ENCODE results near the gene BCAR3. TPM values are rescaled to one million over a fixed set of nuclear protein-coding genes. Genes with fewer than 3 reads are reported as not detected.

BCAR3 gene
- total and polyA plus RNA-seq, 2 experiments from 2014 or later = 22.6 to 23.7 TPM

GRCh38 chr1:93531193-93531592 lies 150.4 kb downstream of the BCAR3 start:
- DNase-seq (ENCODE audit: low spot score) = no peak
- Histone ChIP-seq H3K4me2 (no peak overlapping the region), H3K9me3 (ENCODE audit: low read depth) (no peaks in the 10 kb centered on the region), H4K20me1 (ENCODE audit: insufficient read depth, poor library complexity, severe bottlenecking) (no peaks in the 10 kb centered on the region), H3K79me2 (peaks cover 3% of the 10 kb centered on the region), H3K4me1 (ENCODE audit: insufficient read depth) (no peaks in the 10 kb centered on the region), H3K27ac (no peak overlapping the region), H2AFZ (no peak overlapping the region), H3K4me3 (no peak overlapping the region), H3K9me2 (replicated peaks; ENCODE audit: insufficient read depth) (no peaks in the 10 kb centered on the region), H3K36me3 (replicated peaks; ENCODE audit: insufficient read depth, low read depth) (no peaks in the 10 kb centered on the region), H3K27me3 (no peaks in the 10 kb centered on the region)
- WGBS (ENCODE audit: low lambda C conversion rate, missing lambda C conversion rate) = 68% methylated on average over 2 of the region's 2 CpGs
- TF ChIP-seq EZH2 (IDR thresholded peaks at IDR 0.05; ENCODE audit: borderline replicate concordance) (no peak), EZH2phosphoT487 (IDR thresholded peaks at IDR 0.05; ENCODE audit: low read depth, severe bottlenecking, unreplicated experiment) (no peak), CTCF (IDR thresholded peaks at IDR 0.05; ENCODE audit: poor library complexity) (no peak)

DNA sequence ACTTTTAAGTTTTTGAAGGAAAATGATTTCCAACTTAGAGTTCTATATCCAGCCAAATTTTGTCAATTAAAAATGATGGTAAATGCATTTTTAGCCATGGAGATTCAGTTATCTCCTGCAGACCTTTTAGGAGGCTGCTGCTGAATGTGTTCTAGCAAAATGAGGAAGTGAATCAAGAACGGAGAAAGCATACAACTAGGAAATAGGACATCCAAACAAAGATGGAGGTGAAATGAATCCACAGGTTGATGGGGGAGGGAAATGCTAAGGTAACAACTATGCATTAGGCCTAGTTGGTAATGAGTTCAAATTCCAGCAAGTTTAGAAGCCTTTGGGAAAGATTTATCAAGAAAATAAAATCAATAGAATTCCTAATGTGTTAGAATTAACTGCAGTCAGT lies 153.2 kb downstream of the BCAR3 start:
- H3K4me1 ChIP-seq (ENCODE audit: insufficient read depth) = no peaks in the 10 kb centered on the region
- no peak overlapping the region for H3K4me2 ChIP-seq
- H2AFZ ChIP-seq = no peak overlapping the region
- peaks cover 13% of the 10 kb centered on the region for H3K79me2 ChIP-seq
- WGBS (ENCODE audit: low lambda C conversion rate, missing lambda C conversion rate) = 100% methylated on average over 1 of the region's 1 CpG
- no peaks in the 10 kb centered on the region for H3K36me3 ChIP-seq (replicated peaks; ENCODE audit: insufficient read depth, low read depth)
- no peak overlapping the region for H3K27ac ChIP-seq
- H3K4me3 ChIP-seq = no peak overlapping the region
- no peaks in the 10 kb centered on the region for H4K20me1 ChIP-seq (ENCODE audit: insufficient read depth, poor library complexity, severe bottlenecking)
- DNase-seq (ENCODE audit: low spot score) = no peak
- H3K9me3 ChIP-seq (ENCODE audit: low read depth) = no peaks in the 10 kb centered on the region
- no peak for TF ChIP-seq EZH2 (IDR thresholded peaks at IDR 0.05; ENCODE audit: borderline replicate concordance)
- TF ChIP-seq EZH2phosphoT487 (IDR thresholded peaks at IDR 0.05; ENCODE audit: low read depth, severe bottlenecking, unreplicated experiment) = no peak
- TF ChIP-seq CTCF (IDR thresholded peaks at IDR 0.05; ENCODE audit: poor library complexity) = no peak
- H3K27me3 ChIP-seq = no peaks in the 10 kb centered on the region
- no peaks in the 10 kb centered on the region for H3K9me2 ChIP-seq (replicated peaks; ENCODE audit: insufficient read depth)

- Histone ChIP-seq H3K27me3 (no peaks in the 10 kb centered on the region), H3K9me2 (replicated peaks; ENCODE audit: insufficient read depth) (no peaks in the 10 kb centered on the region), H3K79me2 (peaks cover 20% of the 10 kb centered on the region), H2AFZ (no peak overlapping the region), H3K4me2 (no peak overlapping the region), H3K4me1 (ENCODE audit: insufficient read depth) (no peaks in the 10 kb centered on the region), H3K4me3 (no peak overlapping the region), H3K9me3 (ENCODE audit: low read depth) (no peaks in the 10 kb centered on the region), H3K36me3 (replicated peaks; ENCODE audit: insufficient read depth, low read depth) (no peaks in the 10 kb centered on the region), H4K20me1 (ENCODE audit: insufficient read depth, poor library complexity, severe bottlenecking) (no peaks in the 10 kb centered on the region), H3K27ac (no peak overlapping the region)
- WGBS (ENCODE audit: low lambda C conversion rate, missing lambda C conversion rate) = 91% methylated on average over 2 of the region's 2 CpGs
- no peak for DNase-seq (ENCODE audit: low spot score)
- no peak for TF ChIP-seq EZH2 (IDR thresholded peaks at IDR 0.05; ENCODE audit: borderline replicate concordance)
- TF ChIP-seq CTCF (IDR thresholded peaks at IDR 0.05; ENCODE audit: poor library complexity) = no peak
- no peak for TF ChIP-seq EZH2phosphoT487 (IDR thresholded peaks at IDR 0.05; ENCODE audit: low read depth, severe bottlenecking, unreplicated experiment)
Observed at GRCh38 chr1:93526431-93526830, 155.2 kb downstream of the BCAR3 start.

- H2AFZ ChIP-seq = no peak overlapping the region
- no peaks in the 10 kb centered on the region for H3K9me3 ChIP-seq (ENCODE audit: low read depth)
- H4K20me1 ChIP-seq (ENCODE audit: insufficient read depth, poor library complexity, severe bottlenecking) = no peaks in the 10 kb centered on the region
- TF ChIP-seq EZH2phosphoT487 (IDR thresholded peaks at IDR 0.05; ENCODE audit: low read depth, severe bottlenecking, unreplicated experiment) (no peak), CTCF (IDR thresholded peaks at IDR 0.05; ENCODE audit: poor library complexity) (no peak), EZH2 (IDR thresholded peaks at IDR 0.05; ENCODE audit: borderline replicate concordance) (no peak)
- H3K9me2 ChIP-seq (replicated peaks; ENCODE audit: insufficient read depth) = no peaks in the 10 kb centered on the region
- 97% methylated on average over 1 of the region's 1 CpG for WGBS (ENCODE audit: low lambda C conversion rate, missing lambda C conversion rate)
- no peaks in the 10 kb centered on the region for H3K4me1 ChIP-seq (ENCODE audit: insufficient read depth)
- no peak overlapping the region for H3K4me3 ChIP-seq
- no peak overlapping the region for H3K4me2 ChIP-seq
- H3K27me3 ChIP-seq = no peaks in the 10 kb centered on the region
- H3K79me2 ChIP-seq = peaks cover 29% of the 10 kb centered on the region
- H3K27ac ChIP-seq = no peak overlapping the region
- DNase-seq (ENCODE audit: low spot score) = no peak
- H3K36me3 ChIP-seq (replicated peaks; ENCODE audit: insufficient read depth, low read depth) = no peaks in the 10 kb centered on the region
Observed at GRCh38 chr1:93525431-93525830, 156.2 kb downstream of the BCAR3 start.
